ENCODE results near the gene ENTREP3.
"Not testable (repeated sequence)": the region's sequence is repeated elsewhere in the genome, so short reads cannot be mapped to it uniquely, and the experiment has no call there.

ENTREP3 gene

DNA sequence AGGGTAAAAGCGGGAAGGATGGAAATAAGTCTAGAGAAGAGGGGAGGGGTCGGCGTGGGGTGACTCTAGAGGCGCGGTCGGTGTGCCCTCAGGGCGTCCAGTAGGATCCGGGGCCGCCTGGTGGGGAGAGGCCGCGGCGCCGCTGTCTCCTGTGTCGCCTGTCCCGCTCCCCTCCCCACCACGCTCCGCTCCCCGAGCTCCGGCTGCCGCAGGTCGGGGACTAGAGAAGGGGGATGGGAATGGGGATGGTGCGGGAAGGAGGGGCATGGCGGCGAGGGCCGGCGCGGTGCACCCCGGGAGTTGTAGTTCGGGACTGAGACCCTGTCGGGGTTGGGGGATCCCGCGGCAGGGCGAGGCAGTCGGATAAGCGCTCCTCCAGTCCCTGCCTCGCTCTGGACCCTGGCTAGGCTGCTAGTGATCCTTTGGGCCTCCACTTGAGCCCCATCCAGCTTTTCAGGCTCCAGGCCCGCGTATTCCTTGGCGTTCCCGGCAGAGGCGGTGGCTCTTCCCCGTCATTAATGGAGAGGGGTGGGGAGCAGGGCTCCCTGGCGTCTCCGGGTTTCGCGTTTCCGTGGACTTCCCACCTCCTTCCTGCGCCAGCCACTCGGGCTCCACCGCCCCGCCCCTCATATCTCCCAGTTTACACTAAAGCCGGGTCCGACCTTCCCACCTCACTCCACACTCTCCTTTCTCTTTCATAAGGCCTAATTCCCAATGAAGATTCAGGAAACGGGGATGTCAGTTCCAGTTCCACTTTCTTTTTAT is at the start of gene ENTREP3:
Gene ENTREP3 (minus strand): TSS at position 241 of the 765 bp plus-strand sequence. CDS start 606 bp downstream, outside the sequence.
- peak; percentile 66 to 80 for DNase-seq

- no peak for DNase-seq
These were observed 49.3 kb upstream of the ENTREP3 start for GRCh38 chr1:155304558-155305063.

GRCh38 chr1:155301342-155301841 is 46.1 kb upstream of the ENTREP3 start, which contains the start of gene PKLR:
PKLR (minus strand) TSS chr1:155301438; CDS start chr1:155301395, 43 bp downstream.
- DNase-seq = no peak

DNA sequence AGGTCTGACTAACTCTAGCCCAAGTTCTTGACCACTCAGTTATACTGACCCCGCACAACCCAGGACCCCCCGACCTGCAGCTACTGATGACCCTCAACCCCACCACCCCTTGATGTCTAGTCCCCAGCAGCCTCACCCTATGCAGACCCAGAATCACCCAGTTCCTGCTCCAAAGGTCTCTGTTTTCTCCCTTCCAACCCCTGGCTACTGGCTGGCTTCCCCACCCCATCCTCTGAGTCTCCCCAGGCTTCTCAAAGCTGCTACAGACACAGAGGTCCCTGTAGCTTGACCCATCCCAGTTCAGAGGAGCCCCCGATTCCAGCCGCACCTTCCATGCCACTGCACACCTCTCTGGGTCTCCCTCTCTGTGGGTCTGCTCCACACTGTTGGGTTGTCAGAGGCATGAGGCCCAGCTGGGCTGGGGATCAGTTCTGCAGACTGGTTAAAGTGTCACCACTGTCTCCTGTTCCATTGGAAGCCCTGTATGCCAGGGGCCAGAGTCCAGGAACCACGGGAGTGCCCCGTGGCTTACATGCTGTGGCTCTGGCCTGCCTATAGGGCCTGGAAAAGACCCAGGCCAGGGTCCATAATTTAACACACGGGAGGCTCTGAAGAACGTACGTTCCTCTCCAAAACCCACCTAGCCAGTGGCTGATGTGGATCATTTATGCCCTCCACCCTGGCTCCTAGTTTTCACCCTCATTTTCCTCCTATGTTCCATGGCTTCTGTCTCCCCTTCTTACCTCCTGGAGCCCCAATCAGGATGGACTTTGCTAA is 45.5 kb upstream of the ENTREP3 start:
- DNase-seq = no peak

- no peak for DNase-seq
These were observed 44.7 kb upstream of the ENTREP3 start for GRCh38 chr1:155300024-155300423.

DNA sequence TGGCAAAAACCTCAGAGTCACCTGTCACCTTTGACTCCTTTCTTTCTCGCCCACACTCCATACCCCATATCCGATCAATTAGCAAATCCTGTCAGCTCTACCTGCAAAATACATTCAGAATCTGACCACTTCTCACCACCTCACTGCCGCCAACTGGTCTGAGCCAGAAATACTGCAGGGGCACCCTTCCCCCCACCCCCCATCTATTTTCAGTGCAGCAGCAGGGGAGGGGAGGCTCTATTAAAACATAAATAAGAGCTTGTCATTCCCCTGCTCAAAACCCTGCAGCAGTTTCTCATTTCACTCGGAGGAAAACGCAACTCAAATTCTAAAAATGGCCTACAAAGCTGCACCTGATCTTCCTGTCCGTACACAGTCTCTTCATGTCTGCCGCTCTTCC is 42.1 kb upstream of the ENTREP3 start:
- DNase-seq = no peak

- no peak for DNase-seq
These were observed 41.4 kb upstream of the ENTREP3 start for GRCh38 chr1:155296661-155297060.

DNA sequence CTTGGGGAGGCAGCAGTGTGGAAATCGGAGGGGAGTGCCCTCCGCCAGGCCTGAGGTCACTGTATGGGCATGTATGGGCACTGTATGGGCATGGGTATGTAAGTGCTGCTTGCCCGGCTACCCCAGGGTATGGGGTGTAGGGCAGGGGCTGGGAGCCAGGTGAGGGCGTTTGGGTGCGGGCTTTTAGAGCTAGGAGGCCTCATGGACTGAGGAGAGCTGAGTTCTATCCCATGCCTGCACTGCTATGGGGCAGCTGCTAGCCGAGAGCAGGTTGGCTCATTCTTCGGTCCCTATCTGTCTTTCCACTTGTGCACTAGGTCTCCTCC is 40.6 kb upstream of the ENTREP3 start:
- DNase-seq = no peak

- DNase-seq = no peak
These were observed 40.1 kb upstream of the ENTREP3 start for GRCh38 chr1:155295183-155295941.

GRCh38 chr1:155294520-155295182 is 39.4 kb upstream of the ENTREP3 start:
- DNase-seq = no peak

DNA sequence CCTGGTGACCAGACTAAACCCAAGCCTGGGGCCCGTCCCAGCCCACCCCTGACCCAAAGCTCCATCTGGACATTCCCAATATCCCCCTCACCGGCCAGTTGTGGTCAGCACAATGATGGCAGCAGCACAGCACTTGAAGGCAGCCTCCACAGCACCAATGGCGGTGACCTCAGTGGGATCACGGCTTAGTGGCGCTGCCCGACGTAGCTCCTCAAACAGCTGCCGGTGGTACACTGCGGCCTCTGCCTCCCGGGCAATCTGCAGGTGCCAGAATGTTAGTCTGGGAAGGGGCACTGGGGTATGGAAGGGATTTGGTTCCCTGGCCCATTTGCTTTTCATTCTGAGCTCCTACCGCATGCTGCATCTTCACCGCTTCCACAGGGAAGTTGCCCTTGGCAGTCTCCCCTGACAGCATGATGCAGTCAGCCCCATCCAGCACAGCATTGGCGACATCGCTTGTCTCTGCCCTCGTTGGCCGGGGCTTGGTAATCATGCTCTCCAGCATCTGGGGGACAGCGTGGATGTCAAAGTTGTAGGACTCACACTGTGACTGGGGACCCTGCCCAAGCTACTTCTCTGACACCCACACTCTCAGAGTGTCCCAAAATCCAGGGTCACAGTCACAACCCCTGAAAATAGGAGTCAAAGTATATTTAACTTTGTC is 37.9 kb upstream of the ENTREP3 start:
- DNase-seq = no peak

- DNase-seq = not testable (repeated sequence)
These were observed 35.7 kb upstream of the ENTREP3 start for GRCh38 chr1:155291006-155291405.

- DNase-seq = no peak
These were observed 32.8 kb upstream of the ENTREP3 start for GRCh38 chr1:155287987-155288543.

- no peak for DNase-seq
These were observed 31.3 kb upstream of the ENTREP3 start for GRCh38 chr1:155286544-155286943.

DNA sequence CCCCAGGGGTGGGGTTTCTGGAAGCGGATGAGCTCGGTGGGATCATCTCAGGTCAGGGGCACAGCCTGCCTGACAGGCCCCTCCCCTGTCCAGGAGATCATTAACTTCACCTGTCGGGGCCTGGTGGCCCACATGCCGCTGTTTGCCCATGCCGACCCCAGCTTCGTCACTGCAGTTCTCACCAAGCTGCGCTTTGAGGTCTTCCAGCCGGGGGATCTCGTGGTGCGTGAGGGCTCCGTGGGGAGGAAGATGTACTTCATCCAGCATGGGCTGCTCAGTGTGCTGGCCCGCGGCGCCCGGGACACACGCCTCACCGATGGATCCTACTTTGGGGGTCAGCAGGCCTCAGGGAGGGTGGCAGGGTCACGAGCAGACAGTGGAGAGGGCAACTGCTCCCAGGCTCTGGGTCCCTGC is 30.4 kb upstream of the ENTREP3 start:
- DNase-seq = no peak

DNA sequence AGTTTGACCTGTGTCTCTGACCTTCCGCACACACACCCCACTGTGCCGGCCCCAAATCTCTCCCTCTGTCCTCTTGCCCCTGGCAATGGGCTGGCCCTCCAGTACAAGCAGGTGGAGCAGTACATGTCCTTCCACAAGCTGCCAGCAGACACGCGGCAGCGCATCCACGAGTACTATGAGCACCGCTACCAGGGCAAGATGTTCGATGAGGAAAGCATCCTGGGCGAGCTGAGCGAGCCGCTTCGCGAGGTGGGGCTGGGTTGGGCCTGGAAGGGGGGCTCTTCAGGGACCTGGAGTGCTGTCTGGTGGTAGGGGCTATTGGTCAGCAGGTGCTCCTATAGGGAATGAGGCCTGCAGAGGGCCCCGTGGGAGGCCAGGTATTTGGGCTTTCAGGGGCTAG is 29.8 kb upstream of the ENTREP3 start:
- no peak for DNase-seq

- DNase-seq = no peak
These were observed 29.2 kb upstream of the ENTREP3 start for GRCh38 chr1:155284476-155284875.

- DNase-seq = no peak
These were observed 27.3 kb upstream of the ENTREP3 start for GRCh38 chr1:155282488-155283091.

GRCh38 chr1:155279268-155279667 is 24.0 kb upstream of the ENTREP3 start:
- no peak for DNase-seq

DNA sequence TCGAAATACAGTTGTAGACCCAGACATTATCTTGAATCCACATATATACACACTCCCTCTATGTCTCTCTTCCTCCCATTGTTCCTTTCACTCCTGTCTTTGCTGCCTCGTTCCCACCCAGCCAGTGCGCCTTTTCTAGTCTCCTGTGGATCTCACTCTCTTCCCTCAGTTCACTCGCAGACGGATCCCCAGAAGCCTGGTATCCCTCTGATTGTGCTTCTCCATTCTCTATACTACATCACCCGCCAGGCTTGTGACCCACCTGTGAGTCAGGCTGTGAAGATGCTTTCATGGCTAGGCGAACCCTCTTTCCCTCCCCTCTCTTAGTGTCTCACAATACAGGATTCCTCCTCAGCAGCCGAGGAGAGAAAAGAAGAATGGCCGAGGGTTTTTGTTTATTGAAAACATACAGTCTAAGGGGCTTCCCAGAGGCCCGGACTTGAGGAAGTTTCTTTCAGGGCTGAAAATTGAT is 23.4 kb upstream of the ENTREP3 start:
- DNase-seq = no peak
